GM21367 (cell line): ENCODE measurements around the gene IKBKG.
"Not testable (repeated sequence)": the region's sequence is repeated elsewhere in the genome, so short reads cannot be mapped to it uniquely, and the experiment has no call there.

Experiments
- ATAC-seq: cut with Tn5 transposase; IDR thresholded peaks from one replicate; pipeline ENCODE4 v1.9.1; 2021; ENCODE audit not compliant: unreplicated experiment

IKBKG gene

GRCh38 chrX:154525606-154526490, 21.6 kb upstream of the IKBKG start:
- ATAC-seq: no peak

GRCh38 chrX:154526901-154527675, 20.3 kb upstream of the IKBKG start:
- peak; percentile 67 for ATAC-seq

GRCh38 chrX:154529206-154529612, 18.2 kb upstream of the IKBKG start:
- ATAC-seq: no peak

- ATAC-seq: no peak
These were observed 17.1 kb upstream of the IKBKG start for GRCh38 chrX:154530286-154530685.

GRCh38 chrX:154531626-154532025, 15.8 kb upstream of the IKBKG start:
- no peak for ATAC-seq

- no peak for ATAC-seq
These were observed 14.7 kb upstream of the IKBKG start for GRCh38 chrX:154532690-154533089.

GRCh38 chrX:154534526-154535322, 12.7 kb upstream of the IKBKG start:
- peak; percentile 89 for ATAC-seq

GRCh38 chrX:154535892-154536291, 11.5 kb upstream of the IKBKG start:
- no peak for ATAC-seq

- ATAC-seq: no peak
These were observed 8.3 kb upstream of the IKBKG start for GRCh38 chrX:154539077-154539476.

GRCh38 chrX:154540365-154540764, 7.1 kb upstream of the IKBKG start:
- ATAC-seq: not testable (repeated sequence)

- ATAC-seq: no peak
These were observed 6.4 kb upstream of the IKBKG start for GRCh38 chrX:154540897-154541535.

GRCh38 chrX:154541589-154541895, 5.9 kb upstream of the IKBKG start:
- ATAC-seq: no peak

- no peak for ATAC-seq
These were observed 5.3 kb upstream of the IKBKG start for GRCh38 chrX:154541896-154542722.

- no peak for ATAC-seq
These were observed 4.5 kb upstream of the IKBKG start for GRCh38 chrX:154542723-154543424.

GRCh38 chrX:154545673-154546274, 1.6 kb upstream of the IKBKG start:
- no peak for ATAC-seq

- ATAC-seq: peak; percentile 33
These were observed 821 bp upstream of the IKBKG start, which contains the start of gene G6PD for GRCh38 chrX:154546354-154547244. G6PD (minus strand) TSS chrX:154546846; CDS start chrX:154546155, 691 bp downstream.

- no peak for ATAC-seq
These were observed 552 bp downstream of the IKBKG start for GRCh38 chrX:154548028-154548316.

GRCh38 chrX:154549766-154550165, 2.3 kb downstream of the IKBKG start:
- ATAC-seq: no peak
